Sigmoid colon (tissue), 7 donors: Measurements from ENCODE around the gene ANGPTL8. TPM values are rescaled to one million over a fixed set of nuclear protein-coding genes. Genes with fewer than 3 reads are reported as not detected.

ENCODE experiments used
- DNase-seq: peaks from one replicate; pipeline ENCODE4 v3.0.0-alpha.2; 2019
- H3K27ac ChIP-seq, 4 donors: fragments of 200-600 bp; sonication (generic); one replicate each; pipeline ENCODE4 v1.5.1; 2016 to 2019; ENCODE audit warnings: mild to moderate bottlenecking in 1 of 4
- H3K27me3 ChIP-seq, 3 donors: fragments of 200-600 bp; sonication (generic); one replicate each; pipeline ENCODE4 v1.5.1; 2019; ENCODE audit warnings: mild to moderate bottlenecking in 1 of 3
- H3K36me3 ChIP-seq, 4 donors: fragments of 200-600 bp; sonication (generic); one replicate each; pipeline ENCODE4 v1.5.1; 2016 to 2019
- H3K4me1 ChIP-seq, 4 donors: fragments of 200-600 bp; sonication (generic); one replicate each; pipeline ENCODE4 v1.5.1; 2017 to 2019
- H3K4me3 ChIP-seq, 4 donors: fragments of 200-600 bp; sonication (generic); one replicate each; pipeline ENCODE4 v1.5.1; 2017 to 2019; ENCODE audit warnings: mild to moderate bottlenecking in 2 of 4, moderate library complexity in 1 of 4
- H3K9me3 ChIP-seq, 4 donors: fragments of 200-600 bp in 3 of 4; sonication (generic) in 3 of 4; one replicate each; pipeline versions ENCODE4 v1.5.1 to v1.6.1; 2013 to 2019
- EP300 ChIP-seq, 4 donors: sonication (generic); formaldehyde crosslinking; IDR thresholded peaks; one replicate each; pipeline ENCODE4 v1.6.1; 2017; ENCODE audit warnings: antibody characterized with exemption in 4 of 4
- POLR2A ChIP-seq, 2 donors: fragments of 450-650 bp; IDR thresholded peaks; one replicate each; pipeline ENCODE4 v1.6.1; 2016; ENCODE audit warnings: antibody characterized with exemption in 2 of 2, mild to moderate bottlenecking in 2 of 2, moderate library complexity in 2 of 2
- POLR2AphosphoS5 ChIP-seq, 4 donors: sonication (generic); formaldehyde crosslinking; IDR thresholded peaks; one replicate each; pipeline ENCODE4 v1.6.1; 2017; ENCODE audit warnings: antibody characterized with exemption in 4 of 4
- WGBS, 2 donors: extraction: QIAGEN DNeasy Blood & Tissue Kit; methylation state at CpG; one replicate each; pipeline ENCODE4 v1.1.7; 2013; 5-methylcytosine and 5-hydroxymethylcytosine counted together
- intact Hi-C: fragments of 100-400 bp; cut with DNase I; formaldehyde crosslinking; loops from one replicate; pipeline ENCODE4 v1.15.1; 2023
- polyA plus RNA-seq, 3 donors: library from polyadenylated mRNA; stranded (reverse); fragments of 200-250 nt; gene quantifications; one replicate each; pipeline ENCODE4 v1.2.3, GENCODE V29; 2013
- total RNA-seq, 4 donors: library from RNA; depleted of rRNA; stranded (reverse); fragments of >200 nt; gene quantifications; one replicate each; pipeline ENCODE4 v1.1.0, GENCODE V29; 2016
- TF ChIP-seq, protein P1 (sequence below), 4 experiments: fragments of 450-650 bp in 3 of 4; fragments of 200-600 bp in 1 of 4; IDR thresholded peaks; one replicate each; pipeline ENCODE4 v1.5.1; 2016 to 2019; ENCODE audit warnings: antibody characterized with exemption in 4 of 4, mild to moderate bottlenecking in 3 of 4, moderate library complexity in 2 of 4
- donor health status: healthy with polysubstance abuse.
- donor health status: Bipolar disorder and iron deficiency.
- donor health status: healthy.

The ANGPTL8 gene
- total and polyA plus RNA-seq, 7 donors: 8.1 TPM; not detected in 6

GRCh38 chr19:11247934-11248333 is 8.5 kb downstream of the ANGPTL8 start:
- TF ChIP-seq, protein P1, sequence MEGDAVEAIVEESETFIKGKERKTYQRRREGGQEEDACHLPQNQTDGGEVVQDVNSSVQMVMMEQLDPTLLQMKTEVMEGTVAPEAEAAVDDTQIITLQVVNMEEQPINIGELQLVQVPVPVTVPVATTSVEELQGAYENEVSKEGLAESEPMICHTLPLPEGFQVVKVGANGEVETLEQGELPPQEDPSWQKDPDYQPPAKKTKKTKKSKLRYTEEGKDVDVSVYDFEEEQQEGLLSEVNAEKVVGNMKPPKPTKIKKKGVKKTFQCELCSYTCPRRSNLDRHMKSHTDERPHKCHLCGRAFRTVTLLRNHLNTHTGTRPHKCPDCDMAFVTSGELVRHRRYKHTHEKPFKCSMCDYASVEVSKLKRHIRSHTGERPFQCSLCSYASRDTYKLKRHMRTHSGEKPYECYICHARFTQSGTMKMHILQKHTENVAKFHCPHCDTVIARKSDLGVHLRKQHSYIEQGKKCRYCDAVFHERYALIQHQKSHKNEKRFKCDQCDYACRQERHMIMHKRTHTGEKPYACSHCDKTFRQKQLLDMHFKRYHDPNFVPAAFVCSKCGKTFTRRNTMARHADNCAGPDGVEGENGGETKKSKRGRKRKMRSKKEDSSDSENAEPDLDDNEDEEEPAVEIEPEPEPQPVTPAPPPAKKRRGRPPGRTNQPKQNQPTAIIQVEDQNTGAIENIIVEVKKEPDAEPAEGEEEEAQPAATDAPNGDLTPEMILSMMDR (IDR thresholded peaks at IDR 0.05): no peak
- TF ChIP-seq EP300 (IDR thresholded peaks at IDR 0.05) (no peak), POLR2AphosphoS5 (IDR thresholded peaks at IDR 0.05) (no peak), POLR2A (IDR thresholded peaks at IDR 0.05) (no peak)
- no peaks in the 10 kb centered on the region for H3K9me3 ChIP-seq
- H3K4me1 ChIP-seq: peaks cover 0 to 18% (median 8%) of the 10 kb centered on the region in 4 donors
- H3K36me3 ChIP-seq: peaks cover 0 to 56% (median 20%) of the 10 kb centered on the region in 4 donors
- intact Hi-C loops: no loop called here
- no peak for DNase-seq
- no peaks in the 10 kb centered on the region for H3K27me3 ChIP-seq
- H3K27ac ChIP-seq: peak overlapping the region; percentile 21 to 63 (median 39)
- WGBS, 2 donors: 90 to 93% methylated on average over 14 of the region's 14 CpGs
- no peak overlapping the region for H3K4me3 ChIP-seq

DNA sequence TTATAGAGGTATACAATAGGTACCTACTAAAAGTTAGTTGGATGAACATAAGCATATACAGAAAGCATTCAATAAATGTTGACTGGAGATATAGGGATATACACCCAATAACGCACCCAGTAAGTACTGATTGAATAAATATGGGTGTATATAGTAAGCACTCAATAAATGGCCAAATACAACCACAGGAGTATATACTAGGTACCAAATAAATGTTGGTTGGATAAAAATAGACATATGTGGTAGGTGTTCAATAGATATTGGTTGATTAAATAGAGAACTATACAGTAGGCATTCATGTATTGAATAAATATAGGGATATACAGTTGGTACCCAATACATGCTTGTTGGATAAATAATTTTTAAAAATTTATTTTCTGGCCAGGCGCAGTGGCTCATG is 9.4 kb downstream of the ANGPTL8 start:
- Histone ChIP-seq H3K27ac (peak overlapping the region in 1 of 4 donors; percentile 27), H3K4me3 (no peak overlapping the region), H3K27me3 (no peaks in the 10 kb centered on the region), H3K9me3 (no peaks in the 10 kb centered on the region), H3K4me1 (peaks cover 0 to 10% (median 1%) of the 10 kb centered on the region in 4 donors), H3K36me3 (peaks cover 0 to 56% (median 20%) of the 10 kb centered on the region in 4 donors)
- intact Hi-C loops: no loop called here
- 93 to 96% methylated on average over 2 of the region's 2 CpGs for WGBS, 2 donors
- DNase-seq: no peak
- TF ChIP-seq EP300 (IDR thresholded peaks at IDR 0.05) (no peak), POLR2AphosphoS5 (IDR thresholded peaks at IDR 0.05) (no peak), POLR2A (IDR thresholded peaks at IDR 0.05) (no peak)
- TF ChIP-seq, protein P1 (IDR thresholded peaks at IDR 0.05): no peak

- Histone ChIP-seq H3K36me3 (peaks cover 0 to 55% (median 20%) of the 10 kb centered on the region in 4 donors), H3K9me3 (no peaks in the 10 kb centered on the region), H3K4me3 (no peak overlapping the region), H3K27ac (no peak overlapping the region), H3K4me1 (peaks cover 0 to 6% (median 0%) of the 10 kb centered on the region in 4 donors), H3K27me3 (no peaks in the 10 kb centered on the region)
- 96 to 98% methylated on average over 4 of the region's 4 CpGs for WGBS, 2 donors
- DNase-seq: no peak
- TF ChIP-seq POLR2A (IDR thresholded peaks at IDR 0.05) (no peak), POLR2AphosphoS5 (IDR thresholded peaks at IDR 0.05) (no peak)
- intact Hi-C loops: no loop called here
Observed at GRCh38 chr19:11251217-11251616, 11.8 kb downstream of the ANGPTL8 start.

- no peaks in the 10 kb centered on the region for H3K27me3 ChIP-seq
- H3K4me3 ChIP-seq: no peak overlapping the region
- TF ChIP-seq EP300 (IDR thresholded peaks at IDR 0.05): no peak
- TF ChIP-seq POLR2AphosphoS5 (IDR thresholded peaks at IDR 0.05): no peak
- TF ChIP-seq, protein P1 (IDR thresholded peaks at IDR 0.05): no peak
- TF ChIP-seq POLR2A (IDR thresholded peaks at IDR 0.05): no peak
- 85 to 91% methylated on average over 11 of the region's 11 CpGs for WGBS, 2 donors
- no peaks in the 10 kb centered on the region for H3K9me3 ChIP-seq
- H3K36me3 ChIP-seq: peaks cover 0 to 50% (median 20%) of the 10 kb centered on the region in 4 donors
- intact Hi-C loops: no loop called here
- H3K4me1 ChIP-seq: peaks cover 0 to 6% (median 0%) of the 10 kb centered on the region in 4 donors
- DNase-seq: no peak
- peak overlapping the region in 1 of 4 donors; percentile 59 for H3K27ac ChIP-seq
Observed at GRCh38 chr19:11251650-11252314, 12.4 kb downstream of the ANGPTL8 start.

DNA sequence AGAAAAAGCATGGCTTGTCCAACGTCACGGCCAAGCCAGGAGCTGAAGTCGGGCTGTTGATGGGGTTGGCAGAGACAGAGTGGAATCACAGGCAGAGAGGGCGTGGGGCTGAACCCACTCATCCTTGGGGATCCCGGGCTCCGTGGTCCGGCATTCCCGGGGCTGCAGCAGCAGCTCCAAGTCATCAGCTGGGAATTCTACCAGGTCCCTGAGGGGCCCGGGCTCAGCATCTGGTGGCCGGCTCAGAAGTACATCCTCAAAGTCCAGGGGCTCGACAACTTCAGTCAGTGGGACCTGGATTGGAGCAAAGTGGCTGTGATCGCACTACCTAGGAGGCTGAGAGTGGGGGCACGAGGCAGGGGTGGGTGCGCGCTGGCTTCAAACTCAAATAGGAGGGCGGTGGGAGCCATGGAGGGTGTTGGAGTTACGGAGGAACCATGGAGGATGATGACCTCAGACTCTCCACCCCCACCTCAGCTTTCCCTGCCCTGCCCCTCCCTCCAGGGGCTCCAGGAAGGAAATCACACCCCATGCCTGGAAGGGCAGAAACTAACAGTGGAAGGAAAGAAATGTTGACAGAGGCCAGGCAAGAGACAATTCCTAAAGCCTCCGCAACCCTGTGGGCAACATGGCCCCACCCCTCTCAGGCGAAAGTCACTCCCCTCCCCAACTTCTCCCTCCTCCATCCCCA is 13.4 kb downstream of the ANGPTL8 start:
- intact Hi-C loops: no loop called here
- peaks cover 0 to 2% (median 0%) of the 10 kb centered on the region in 4 donors for H3K4me1 ChIP-seq
- no peak for DNase-seq
- H3K9me3 ChIP-seq: no peaks in the 10 kb centered on the region
- H3K36me3 ChIP-seq: peaks cover 0 to 43% (median 18%) of the 10 kb centered on the region in 4 donors
- no peaks in the 10 kb centered on the region for H3K27me3 ChIP-seq
- no peak overlapping the region for H3K4me3 ChIP-seq
- WGBS, 2 donors: 88 to 94% methylated on average over 19 of the region's 19 CpGs
- H3K27ac ChIP-seq: peak overlapping the region; percentile 30 to 59 (median 32)
- TF ChIP-seq POLR2AphosphoS5 (IDR thresholded peaks at IDR 0.05): no peak
- TF ChIP-seq POLR2A (IDR thresholded peaks at IDR 0.05): no peak
- TF ChIP-seq EP300 (IDR thresholded peaks at IDR 0.05): no peak
- TF ChIP-seq, protein P1 (IDR thresholded peaks at IDR 0.05): no peak
